Tongue (tissue), 2 donors: ENCODE data around the gene RPS18. TPM values are rescaled to one million over a fixed set of nuclear protein-coding genes. Genes with fewer than 3 reads are reported as not detected.
"Not testable (repeated sequence)": the region's sequence is repeated elsewhere in the genome, so short reads cannot be mapped to it uniquely, and the experiment has no call there.

Source experiments
- DNase-seq: peaks from one replicate; pipeline ENCODE4 v3.0.0-alpha.2; 2015
- total RNA-seq: library from RNA; depleted of rRNA; stranded (reverse); fragments of >200 nt; gene quantifications from one replicate; pipeline ENCODE4 v1.2.3, GENCODE V29; 2014

Gene RPS18
- 2,268 TPM for total RNA-seq

DNA sequence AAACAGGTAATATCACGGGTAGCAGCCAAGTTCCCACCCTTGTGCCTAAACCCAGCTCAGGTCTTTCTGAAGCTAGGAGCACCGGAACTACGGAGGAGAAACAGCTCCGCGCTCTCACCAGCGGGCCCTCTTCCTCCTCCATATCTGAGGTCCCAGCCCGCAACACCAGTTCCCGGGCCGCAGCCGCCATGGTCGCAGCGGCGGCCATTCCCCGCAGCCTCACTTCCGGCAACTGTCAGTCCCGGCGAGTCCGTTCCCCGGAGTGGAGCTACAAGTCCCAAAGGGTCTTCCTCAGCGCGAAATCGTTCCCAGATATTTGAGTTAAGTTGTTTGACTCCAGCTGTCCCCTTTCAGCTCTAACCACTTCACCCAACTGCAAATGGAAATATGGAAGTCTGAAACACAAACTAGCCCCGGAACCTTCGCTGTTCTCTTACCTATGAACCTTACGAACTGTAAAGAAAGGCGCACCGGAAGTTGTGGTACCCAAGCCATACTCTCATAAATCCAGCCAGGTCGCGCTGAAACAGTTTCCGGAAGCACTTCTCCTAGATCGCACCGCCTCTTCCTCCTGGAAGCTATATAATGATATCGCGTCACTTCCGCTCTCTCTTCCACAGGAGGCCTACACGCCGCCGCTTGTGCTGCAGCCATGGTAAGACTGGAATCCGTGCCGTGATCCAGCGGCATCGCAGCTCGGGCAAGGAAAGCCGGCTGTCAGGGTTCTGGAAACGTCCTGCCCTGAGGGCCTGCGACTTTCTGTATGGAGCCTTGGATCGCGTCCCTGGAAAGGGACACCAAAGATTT lies at the start of gene RPS18, which contains the start of gene VPS52:
RPS18 (plus strand) TSS at position 608 of the 807 bp plus-strand sequence; CDS start at position 653, 45 bp downstream.
VPS52 (minus strand) TSS at position 409 of the 807 bp plus-strand sequence; CDS start at position 208, 201 bp downstream.
- DNase-seq = peak; percentile 100

DNA sequence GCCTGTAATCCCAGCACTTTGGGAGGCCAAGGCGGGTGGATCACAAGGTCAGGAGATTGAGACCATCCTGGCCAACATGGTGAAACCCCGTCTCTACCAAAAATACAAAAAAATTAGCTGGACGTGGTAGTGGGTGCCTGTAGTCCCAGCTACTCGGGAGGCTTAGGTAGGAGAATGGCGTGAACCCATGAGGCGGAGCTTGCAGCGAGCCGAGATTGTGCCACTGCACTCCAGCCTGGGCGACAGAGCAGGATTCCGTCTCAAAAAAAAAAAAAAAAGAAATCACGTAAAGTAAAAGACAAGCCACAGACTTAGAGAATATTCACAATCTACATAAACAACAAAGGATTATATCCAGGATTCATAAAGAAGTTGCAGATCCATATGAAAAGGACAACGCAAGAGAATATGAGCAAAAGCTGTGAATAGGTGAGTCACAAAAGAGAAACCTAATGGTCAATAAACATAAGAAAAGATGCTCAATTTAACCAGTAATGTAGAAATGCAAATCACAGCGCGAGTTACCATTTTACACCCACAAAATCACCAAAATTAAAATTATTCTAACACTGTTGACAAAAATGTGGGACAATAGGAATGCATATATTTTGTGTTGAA lies 45.3 kb upstream of the RPS18 start:
- not testable (repeated sequence) for DNase-seq

DNA sequence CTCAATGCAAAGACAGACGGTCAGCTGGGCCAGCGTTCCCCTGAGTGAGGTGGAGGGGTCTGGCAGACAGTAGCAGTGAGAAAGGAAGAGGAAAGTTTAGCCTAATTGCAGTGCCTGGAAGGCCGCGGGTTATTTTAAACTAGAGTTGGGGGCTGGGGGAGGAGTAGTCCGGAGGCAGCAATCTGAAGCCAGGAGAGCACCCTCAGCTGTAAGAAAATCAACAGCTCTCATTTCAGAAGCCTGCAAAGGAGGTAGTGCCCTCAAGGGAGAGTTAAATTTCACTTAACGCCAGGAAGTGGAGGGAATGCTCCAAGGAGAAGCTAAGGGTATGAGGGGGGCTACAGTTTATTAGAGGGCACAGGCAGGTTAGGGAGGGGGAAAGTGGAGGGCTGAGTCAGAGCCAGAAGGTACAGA lies 36.6 kb upstream of the RPS18 start:
- DNase-seq = no peak

DNA sequence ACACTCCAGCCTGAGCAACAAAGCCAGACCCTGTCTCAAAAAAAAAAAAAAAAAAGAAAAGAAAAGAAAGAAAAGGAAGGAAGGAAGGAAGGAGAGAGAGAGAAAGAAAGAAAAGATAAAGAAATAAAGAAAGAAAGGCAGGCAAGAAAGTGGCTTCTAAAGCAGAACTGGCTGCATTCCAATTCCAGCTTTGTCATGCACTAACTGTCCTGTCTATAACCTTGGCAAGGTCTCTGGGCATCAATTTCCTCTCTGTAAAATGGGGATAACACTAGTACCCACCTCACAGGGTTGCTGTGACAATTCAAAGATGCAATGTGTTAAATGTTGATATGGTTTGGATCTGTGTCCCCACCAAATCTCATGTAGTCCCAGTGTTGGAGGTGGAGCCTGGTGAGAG lies 35.5 kb upstream of the RPS18 start:
- DNase-seq = no peak

DNA sequence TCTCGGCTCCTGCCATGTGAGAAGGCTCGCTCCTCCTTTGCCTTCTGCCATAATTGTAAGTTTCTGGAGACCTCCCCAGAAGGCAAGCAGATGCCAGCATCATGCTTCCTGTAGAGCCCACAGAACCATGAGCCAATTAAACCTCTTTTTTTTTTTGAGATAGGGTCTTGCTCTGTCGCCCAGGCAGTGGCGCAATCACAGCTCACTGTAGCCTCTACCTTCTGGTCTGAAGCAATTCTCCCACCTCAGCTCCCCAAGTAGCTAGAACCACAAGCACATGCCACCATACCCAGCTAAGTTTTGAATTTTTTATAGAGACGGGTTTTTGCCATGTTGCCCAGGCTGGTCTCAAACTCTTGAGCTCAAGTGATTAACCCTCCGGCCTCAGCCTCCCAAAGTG lies 35.0 kb upstream of the RPS18 start:
- no peak for DNase-seq

DNA sequence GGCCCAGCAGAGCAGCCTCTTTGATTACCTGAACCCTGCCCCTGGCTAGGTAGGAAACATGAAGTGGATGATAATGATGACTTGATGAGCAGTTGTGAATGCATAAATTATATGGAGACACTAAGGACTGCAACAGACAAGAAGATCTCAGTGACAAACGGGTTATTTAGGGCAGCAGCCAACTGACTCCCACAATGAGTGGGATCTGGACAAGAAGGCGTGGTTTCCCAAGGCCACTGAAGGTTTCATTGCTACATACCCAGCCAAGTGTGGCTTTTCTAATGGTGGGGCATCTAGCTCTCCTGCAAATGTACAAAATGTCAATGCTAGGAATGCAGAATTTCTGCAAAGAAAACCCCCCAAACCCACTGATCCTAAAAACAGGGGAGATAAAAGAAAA lies 34.1 kb upstream of the RPS18 start:
- DNase-seq = no peak

DNA sequence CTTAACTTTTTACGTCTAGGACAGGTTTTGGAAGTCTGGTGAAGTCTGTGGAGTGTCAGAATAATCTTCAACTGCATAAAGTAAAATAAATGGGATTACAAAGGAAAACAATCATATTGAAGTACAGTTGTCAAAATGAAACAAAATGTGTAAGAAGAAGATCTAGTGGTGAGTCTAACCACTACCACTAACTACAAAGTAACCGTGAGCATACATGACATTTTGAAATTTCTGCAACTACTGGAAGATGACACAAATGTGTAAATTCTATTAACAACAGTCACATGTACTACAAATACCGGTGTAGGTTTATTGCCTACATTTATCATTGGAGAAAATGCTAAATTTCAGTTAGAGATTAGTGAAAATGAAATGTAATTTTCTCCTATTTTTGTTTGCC lies 29.9 kb upstream of the RPS18 start:
- DNase-seq = no peak

DNA sequence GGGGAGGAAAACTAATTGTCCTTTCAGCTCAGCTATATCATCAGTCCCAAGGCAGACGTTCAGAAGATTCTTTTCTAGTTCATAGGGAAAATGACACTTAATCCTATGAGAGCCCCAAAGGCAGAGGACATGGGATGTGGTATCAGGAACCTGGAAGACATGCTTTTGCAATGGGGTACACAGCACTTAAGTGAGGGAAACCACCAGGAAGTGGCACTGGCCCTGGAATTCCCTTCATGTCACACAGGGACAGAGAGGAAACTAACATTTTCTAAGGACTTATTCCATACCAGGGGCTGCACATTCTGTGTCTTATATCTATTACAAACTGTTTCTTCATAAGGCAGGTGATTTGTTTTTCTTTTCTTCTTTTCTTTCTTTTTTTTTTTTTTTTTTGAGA lies 28.4 kb upstream of the RPS18 start:
- DNase-seq = no peak

DNA sequence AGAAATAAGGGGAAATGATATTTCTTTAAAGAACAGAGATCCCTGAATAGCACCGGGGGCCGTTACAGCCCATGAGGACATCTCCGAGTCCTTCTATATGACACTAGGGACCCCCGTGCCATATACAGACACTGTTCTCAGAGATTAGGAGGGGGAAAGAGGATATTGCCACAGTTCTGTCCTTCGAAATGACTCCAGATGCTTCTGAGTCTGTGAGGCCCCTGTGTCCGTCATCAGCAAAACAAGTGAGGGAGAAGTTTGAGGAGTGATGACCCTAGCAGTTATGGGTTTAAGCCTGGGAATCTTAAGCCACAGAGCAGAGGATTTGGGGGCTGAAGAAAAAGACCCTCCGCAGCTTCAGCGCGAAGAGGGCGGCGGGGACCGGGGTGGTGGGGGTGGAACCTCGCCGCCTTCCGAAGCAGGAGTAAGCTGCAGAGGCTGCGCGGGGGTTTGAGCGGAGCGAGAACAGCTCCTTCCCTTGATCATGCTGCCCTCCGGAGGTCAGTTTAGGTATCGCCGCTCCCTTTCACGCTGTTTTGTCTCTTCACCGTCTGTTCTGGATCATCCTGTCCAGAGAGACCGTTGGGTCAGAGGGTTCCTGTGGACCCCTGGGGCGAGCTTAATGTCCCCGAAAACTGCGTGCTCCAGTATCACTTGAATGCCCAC lies 23.8 kb upstream of the RPS18 start:
- peak; percentile 95 for DNase-seq

DNA sequence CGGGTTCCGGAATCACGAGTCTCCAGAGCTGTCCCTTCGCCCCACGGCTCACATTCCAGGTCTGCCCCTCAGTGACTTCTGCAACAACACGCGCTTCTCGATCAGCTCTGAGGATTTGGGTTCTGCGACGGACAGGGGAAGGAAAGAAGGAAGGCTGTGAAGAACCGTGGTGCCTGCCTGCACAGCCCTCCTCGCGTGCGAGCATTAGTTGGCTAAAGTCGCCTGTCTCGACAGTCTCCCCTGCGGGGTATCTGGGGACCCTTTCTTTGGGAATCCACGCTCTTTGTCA lies 23.3 kb upstream of the RPS18 start:
- DNase-seq = no peak

DNA sequence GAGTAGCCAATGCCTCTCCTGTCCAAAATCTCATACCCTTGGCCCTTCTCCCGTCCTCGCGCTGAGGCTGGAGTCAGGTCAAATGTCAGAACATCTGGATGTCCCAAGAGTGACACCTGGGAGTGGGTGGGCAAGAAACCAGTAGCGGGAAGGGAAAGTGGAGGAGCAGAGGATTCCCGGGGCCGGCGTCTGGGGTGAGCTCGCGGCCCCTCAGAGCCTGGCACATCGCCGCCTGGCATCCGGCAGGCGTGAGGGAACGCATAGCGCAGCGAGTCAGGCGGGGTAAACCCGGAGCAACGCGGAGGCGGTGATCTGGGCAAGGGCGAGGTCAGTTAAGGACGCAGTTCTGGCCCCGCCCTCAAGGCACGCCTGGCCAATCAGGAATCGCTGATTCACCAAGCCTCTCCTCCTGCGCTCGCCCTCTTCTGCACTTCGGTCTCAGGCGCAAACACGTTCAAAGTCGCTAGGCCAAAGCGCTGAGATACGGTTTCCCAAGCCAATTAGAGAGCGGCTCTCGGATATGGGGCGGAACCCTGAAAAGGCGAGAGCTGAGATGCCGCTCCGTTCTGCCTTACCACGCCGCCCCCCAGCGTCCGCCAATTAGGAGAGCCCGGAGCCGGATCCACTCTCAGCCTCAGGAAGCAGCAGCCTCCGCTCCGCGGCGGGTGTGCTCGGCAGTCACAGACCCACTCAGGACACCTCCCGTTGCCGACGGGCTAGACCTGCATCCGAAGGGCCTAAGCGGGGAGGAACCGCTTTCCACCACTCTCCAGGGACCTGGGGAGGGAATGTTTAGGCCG lies 22.7 kb upstream of the RPS18 start:
- peak; percentile 99 for DNase-seq

DNA sequence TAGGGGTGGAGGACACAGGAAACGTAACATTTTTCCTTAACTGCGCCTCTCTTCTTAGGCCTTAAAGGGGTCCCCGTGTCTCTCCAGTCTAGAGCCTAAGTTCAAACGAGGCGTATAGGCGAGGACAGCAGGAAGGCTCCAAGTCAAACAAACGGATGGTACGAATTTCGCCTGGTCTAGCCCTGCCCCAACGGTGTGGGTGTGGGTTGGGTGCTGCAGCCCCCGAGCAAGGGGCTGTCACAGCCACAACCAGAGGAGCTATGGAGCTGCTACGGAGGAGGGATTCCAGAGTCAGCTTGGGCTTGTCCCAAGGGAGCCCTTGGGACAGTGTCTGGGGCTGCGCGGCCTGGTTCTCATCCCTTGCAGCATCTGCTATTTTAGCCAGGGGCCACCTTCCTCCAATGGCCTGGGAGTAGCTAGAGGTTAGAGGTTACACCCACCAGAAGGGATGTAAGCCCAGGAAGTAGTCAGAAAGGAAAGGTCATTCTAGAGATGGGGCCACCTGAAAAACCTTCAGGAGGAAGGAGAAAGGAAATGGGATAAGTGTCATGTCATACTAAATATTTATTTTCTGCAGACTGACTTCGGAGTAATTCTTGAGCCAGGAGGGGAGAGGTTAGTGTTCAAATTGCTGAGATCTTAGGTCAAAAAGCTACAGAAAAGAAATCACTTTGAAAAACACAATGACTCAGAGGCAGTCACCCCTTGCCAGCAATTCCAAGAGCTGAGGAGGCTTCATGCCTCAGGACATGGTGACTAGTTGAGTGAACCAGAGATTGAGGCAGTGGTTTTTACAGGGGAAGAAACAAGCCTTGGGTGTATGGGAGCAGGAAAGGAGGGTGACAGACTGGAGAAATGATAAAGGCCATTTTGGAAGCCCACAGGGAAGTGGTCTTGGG lies 21.9 kb upstream of the RPS18 start:
- DNase-seq = no peak

DNA sequence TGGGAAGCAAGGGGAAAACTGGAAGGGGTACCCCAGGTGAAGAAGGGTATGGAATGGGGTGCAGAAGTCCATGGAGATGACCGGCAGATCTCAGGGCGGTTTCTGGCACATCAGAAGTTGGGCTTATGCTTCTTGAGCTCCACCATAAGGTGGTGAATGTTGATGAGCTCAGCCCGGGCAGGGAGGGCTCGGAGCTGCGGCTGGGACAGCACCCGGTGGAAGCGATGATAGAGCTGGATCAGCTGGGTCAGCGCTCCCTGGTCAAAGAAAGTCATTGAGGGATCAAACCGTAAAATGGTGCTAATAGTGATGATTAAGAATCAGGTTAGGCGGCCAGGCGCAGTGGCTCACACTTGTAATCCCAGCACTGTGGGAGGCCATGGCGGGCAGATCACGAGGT lies 21.1 kb upstream of the RPS18 start:
- no peak for DNase-seq

DNA sequence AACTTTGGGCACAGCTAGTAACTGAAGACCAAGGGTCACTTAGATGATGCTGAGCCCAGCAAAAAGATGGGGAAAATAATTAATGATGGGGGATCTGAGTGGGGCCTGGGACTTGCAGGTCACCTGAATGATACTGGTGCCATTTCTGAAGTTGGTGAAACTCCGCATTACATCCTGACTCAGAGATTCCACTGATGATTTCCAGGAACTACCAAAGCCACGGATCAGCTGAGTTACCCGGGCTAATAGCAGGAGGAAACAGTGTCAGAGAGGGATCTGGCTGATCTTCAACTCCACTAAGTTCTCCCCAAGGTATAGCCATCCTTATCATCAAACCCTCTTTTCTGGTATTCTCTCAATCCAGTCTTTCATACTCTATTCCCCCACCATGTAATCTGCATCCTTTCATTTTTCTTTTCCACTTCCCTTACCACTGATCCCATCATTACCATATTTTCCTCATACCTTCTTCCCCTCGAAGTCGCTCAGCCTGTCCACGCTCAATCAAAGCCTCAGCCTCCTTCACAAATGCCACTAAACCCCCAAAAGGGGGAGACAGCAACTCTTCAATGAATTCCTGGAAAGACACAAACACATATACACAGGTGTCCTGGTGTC lies 20.4 kb upstream of the RPS18 start:
- DNase-seq = no peak

DNA sequence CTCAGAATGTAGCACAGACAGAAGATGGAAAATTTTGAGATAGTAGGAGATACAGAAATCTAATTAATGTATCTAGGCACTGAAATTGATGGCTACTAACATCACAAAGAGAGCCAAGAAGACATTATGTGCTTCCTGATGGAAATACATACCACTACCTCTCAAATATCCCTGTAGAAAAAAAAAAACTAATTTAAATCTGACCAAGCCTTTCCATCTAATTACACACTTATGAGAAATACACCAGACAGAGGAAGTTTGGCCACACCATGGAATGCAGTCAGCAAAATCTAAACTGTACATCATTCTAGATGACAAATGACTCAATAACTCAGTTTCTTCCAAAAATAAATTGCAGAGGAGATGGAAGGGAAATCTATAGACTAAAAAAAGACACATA lies 19.1 kb upstream of the RPS18 start:
- no peak for DNase-seq

DNA sequence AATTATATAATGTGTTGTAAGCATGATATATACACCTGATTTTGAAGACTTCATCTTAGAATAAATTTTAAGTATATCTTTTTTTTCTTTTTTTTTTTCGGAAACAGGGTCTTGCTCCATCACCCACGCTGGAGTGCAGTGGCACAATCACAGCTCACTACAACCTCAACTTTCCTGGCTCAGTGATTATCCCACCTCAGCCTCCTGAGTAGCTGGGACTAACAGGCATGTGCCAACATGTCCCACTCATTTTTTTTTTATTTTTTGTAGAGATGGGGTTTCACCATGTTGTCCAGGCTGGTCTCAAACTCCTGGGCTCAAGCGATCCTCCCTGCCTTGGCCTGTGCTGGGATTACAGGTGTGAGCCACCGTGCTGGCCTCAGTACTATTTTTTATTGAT lies 17.3 kb upstream of the RPS18 start:
- no peak for DNase-seq

DNA sequence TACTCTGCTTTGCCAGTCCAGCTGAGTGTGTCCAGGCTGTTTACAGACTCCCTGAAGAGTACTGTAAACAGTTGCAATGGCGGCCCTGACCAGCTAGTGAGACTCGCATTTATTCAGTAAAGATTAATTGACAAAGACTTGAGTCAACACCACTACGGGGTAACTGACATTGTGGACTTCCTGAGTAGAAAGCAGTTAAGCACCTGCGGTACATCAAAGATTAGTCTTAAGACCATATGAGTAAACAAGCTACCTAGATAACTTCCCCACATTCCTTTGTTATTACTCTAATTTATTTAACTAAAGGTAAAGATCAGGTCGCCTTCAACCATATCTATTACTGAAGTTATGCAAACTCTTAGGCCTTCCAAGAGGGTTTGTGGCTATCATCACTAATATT lies 12.8 kb upstream of the RPS18 start:
- no peak for DNase-seq

DNA sequence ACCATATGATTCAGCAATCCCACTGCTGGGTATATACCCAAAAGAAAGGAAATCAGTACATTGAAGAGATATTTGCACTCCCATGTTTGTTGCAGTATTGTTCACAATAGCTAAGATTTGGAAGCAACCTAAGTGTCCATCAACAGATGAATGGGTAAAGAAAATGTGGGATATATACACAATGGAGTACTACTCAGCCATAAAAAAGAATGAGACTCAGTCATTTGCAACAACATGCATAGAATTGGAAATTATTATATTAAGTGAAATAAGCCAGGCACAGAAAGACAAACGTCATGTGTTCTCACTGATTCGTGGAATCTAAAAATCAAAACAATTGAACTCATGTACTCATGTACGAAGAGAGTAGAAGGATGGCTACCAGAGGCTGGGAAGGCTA lies 9.4 kb upstream of the RPS18 start:
- not testable (repeated sequence) for DNase-seq

DNA sequence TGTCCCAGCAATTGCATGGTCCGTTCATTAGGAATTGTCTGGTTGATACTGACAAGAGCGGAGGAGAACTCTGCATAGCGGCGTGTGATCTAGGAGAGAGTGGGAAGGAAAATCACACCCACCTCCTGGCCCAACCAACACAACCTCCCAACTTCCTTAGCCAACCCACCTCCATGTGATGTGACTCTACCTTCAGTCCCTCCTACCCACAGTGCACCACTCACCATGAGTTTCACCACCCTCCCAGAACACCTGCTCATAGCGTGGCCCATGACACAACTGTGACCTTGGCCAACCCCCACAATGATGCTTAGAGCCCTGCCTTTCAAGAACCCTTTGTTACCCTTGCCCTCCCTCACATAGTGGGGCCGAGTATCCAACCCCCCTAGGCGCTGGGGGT lies 7.9 kb upstream of the RPS18 start:
- no peak for DNase-seq

DNA sequence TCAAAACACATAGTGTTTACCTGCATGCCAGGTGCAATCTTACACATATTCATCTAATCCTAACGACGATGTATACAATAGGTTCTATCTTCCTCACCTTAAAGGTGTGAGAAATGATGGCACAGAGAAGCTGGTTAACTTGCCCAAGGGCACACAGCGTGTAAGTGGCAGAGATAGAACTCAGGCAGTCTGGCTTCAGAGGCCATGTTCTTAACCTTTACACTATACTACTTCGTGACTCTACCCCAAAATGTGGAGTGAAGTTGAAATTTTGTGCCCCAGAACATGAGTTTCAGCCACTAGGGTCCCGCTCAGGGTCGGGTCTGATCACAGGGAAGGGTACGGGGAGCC lies 783 bp upstream of the RPS18 start:
- DNase-seq = no peak
